ENCODE results near the gene METTL15.
"Not testable (repeated sequence)": the region's sequence is repeated elsewhere in the genome, so short reads cannot be mapped to it uniquely, and the experiment has no call there.

The METTL15 gene

GRCh38 chr11:28303477-28304191 lies 195.4 kb downstream of the METTL15 start:
- DNase-seq: no peak

GRCh38 chr11:28315440-28315839 lies 207.3 kb downstream of the METTL15 start:
- no peak for DNase-seq

GRCh38 chr11:28318871-28319270 lies 210.7 kb downstream of the METTL15 start:
- no peak for DNase-seq

- DNase-seq: no peak
Measured at GRCh38 chr11:28323621-28324020, 215.4 kb downstream of the METTL15 start.

GRCh38 chr11:28332393-28332792 lies 224.2 kb downstream of the METTL15 start:
- DNase-seq: not testable (repeated sequence)

GRCh38 chr11:28337701-28338100 lies 229.5 kb downstream of the METTL15 start:
- no peak for DNase-seq

GRCh38 chr11:28338371-28338770 lies 230.2 kb downstream of the METTL15 start:
- DNase-seq: no peak

GRCh38 chr11:28339488-28339887 lies 231.3 kb downstream of the METTL15 start:
- DNase-seq: no peak

- no peak for DNase-seq
Measured at GRCh38 chr11:28342716-28343115, 234.5 kb downstream of the METTL15 start.

- no peak for DNase-seq
Measured at GRCh38 chr11:28343304-28344233, 235.4 kb downstream of the METTL15 start.

- DNase-seq: no peak
Measured at GRCh38 chr11:28346209-28346608, 238.0 kb downstream of the METTL15 start.

- DNase-seq: no peak
Measured at GRCh38 chr11:28346721-28347120, 238.5 kb downstream of the METTL15 start.

GRCh38 chr11:28347371-28347770 lies 239.2 kb downstream of the METTL15 start:
- no peak for DNase-seq

GRCh38 chr11:28350216-28350615 lies 242.0 kb downstream of the METTL15 start:
- no peak for DNase-seq

GRCh38 chr11:28353991-28354390 lies 245.8 kb downstream of the METTL15 start:
- no peak for DNase-seq

GRCh38 chr11:28366549-28367346 lies 258.6 kb downstream of the METTL15 start:
- no peak for DNase-seq

- DNase-seq: not testable (repeated sequence)
Measured at GRCh38 chr11:28378095-28378494, 269.9 kb downstream of the METTL15 start.

Measured in activated CD4-positive, alpha-beta T cell treated with anti-CD3 and anti-CD28 coated beads, Interleukin-2, amount 50 U/mL, for 48 hours (primary cell).